ENCODE results near the gene ZNF253. TPM values are rescaled to one million over a fixed set of nuclear protein-coding genes. Genes with fewer than 3 reads are reported as not detected.
A peak's percentile ranks its signal among the peaks of the same experiment; 100 is the strongest.
"Not testable (repeated sequence)": the region's sequence is repeated elsewhere in the genome, so short reads cannot be mapped to it uniquely, and the experiment has no call there.

Gene ZNF253
- polyA plus RNA-seq, 3 donors: 0.45 to 1.5 (median 1.1) TPM

DNA sequence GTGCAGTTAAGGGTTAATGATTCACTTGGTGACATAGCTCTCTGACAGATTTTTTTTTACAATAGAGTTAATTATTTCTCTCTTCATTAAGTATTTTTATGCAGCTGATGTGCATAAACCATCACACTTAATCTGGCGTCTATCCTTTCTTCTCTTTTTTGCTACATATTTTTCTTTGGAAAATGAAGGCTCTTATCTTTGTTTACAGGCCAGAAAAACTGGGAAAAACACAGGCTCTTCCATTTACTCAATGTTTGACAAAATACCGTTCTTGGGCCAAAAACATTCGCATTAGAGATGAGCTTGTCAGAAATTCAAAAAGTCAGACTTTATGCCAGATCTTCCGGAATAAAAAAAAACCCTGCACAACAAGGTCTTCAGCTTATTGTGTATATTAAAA is 12.0 kb downstream of the ZNF253 start:
- no peak overlapping the region for H3K27ac ChIP-seq (ENCODE audit: low read depth in 1 of 2, low read length in 2 of 2)
- intact Hi-C loops (cut with micrococcal nuclease): no loop called here
- peaks cover 13% of the 10 kb centered on the region for H3K79me2 ChIP-seq (ENCODE audit: insufficient read depth, low read length)
- DNase-seq: no peak
- no peaks in the 10 kb centered on the region for H4K20me1 ChIP-seq (ENCODE audit: insufficient read depth, low read length)
- peaks cover 38 to 52% of the 10 kb centered on the region in 2 donors for H3K36me3 Mint-ChIP-seq
- no peak overlapping the region for H2AFZ ChIP-seq (ENCODE audit: insufficient read depth, low read depth, low read length, poor library complexity, severe bottlenecking)
- H3K4me3 Mint-ChIP-seq: no peak overlapping the region
- WGBS (ENCODE audit: insufficient coverage): no CpG with 5 or more reads among the region's 4 CpGs
- TF ChIP-seq, protein P1, sequence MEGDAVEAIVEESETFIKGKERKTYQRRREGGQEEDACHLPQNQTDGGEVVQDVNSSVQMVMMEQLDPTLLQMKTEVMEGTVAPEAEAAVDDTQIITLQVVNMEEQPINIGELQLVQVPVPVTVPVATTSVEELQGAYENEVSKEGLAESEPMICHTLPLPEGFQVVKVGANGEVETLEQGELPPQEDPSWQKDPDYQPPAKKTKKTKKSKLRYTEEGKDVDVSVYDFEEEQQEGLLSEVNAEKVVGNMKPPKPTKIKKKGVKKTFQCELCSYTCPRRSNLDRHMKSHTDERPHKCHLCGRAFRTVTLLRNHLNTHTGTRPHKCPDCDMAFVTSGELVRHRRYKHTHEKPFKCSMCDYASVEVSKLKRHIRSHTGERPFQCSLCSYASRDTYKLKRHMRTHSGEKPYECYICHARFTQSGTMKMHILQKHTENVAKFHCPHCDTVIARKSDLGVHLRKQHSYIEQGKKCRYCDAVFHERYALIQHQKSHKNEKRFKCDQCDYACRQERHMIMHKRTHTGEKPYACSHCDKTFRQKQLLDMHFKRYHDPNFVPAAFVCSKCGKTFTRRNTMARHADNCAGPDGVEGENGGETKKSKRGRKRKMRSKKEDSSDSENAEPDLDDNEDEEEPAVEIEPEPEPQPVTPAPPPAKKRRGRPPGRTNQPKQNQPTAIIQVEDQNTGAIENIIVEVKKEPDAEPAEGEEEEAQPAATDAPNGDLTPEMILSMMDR (IDR thresholded peaks at IDR 0.05): no peak
- H3K4me1 ChIP-seq (ENCODE audit: control insufficient read depth in 1 of 2, insufficient read depth in 2 of 2, low read length in 2 of 2): no peaks in the 10 kb centered on the region
- H3K9me3 Mint-ChIP-seq: peaks cover 21 to 84% (median 75%) of the 10 kb centered on the region in 7 donors
- H3K27me3 Mint-ChIP-seq (ENCODE audit: low read depth in 3 of 3): no peaks in the 10 kb centered on the region
- H3K4me1 Mint-ChIP-seq: no peaks in the 10 kb centered on the region
- H3K27ac Mint-ChIP-seq: no peak overlapping the region
- no peak overlapping the region for H3K4me3 ChIP-seq (replicated peaks in 1 of 3; ENCODE audit: low read depth in 2 of 3, low read length in 3 of 3)
- peaks cover 15 to 79% of the 10 kb centered on the region in 2 donors for H3K36me3 ChIP-seq (replicated peaks in 1 of 2; ENCODE audit: control insufficient read depth in 1 of 2, insufficient read depth in 2 of 2, low read length in 2 of 2)
- H3K27me3 ChIP-seq (ENCODE audit: control insufficient read depth in 2 of 2, insufficient read depth in 2 of 2, low read length in 2 of 2): no peaks in the 10 kb centered on the region
- no peak overlapping the region for H3K4me2 ChIP-seq (replicated peaks; ENCODE audit: extremely low read depth, low read length, poor library complexity, severe bottlenecking)
- H3K9me3 ChIP-seq (replicated peaks in 1 of 2; ENCODE audit: control insufficient read depth in 1 of 2, insufficient read depth in 1 of 2, low read length in 2 of 2): peaks cover 55 to 97% of the 10 kb centered on the region in 2 donors
- no peak overlapping the region for H3K9ac ChIP-seq (ENCODE audit: insufficient read depth, low read length, poor library complexity, severe bottlenecking)

DNA sequence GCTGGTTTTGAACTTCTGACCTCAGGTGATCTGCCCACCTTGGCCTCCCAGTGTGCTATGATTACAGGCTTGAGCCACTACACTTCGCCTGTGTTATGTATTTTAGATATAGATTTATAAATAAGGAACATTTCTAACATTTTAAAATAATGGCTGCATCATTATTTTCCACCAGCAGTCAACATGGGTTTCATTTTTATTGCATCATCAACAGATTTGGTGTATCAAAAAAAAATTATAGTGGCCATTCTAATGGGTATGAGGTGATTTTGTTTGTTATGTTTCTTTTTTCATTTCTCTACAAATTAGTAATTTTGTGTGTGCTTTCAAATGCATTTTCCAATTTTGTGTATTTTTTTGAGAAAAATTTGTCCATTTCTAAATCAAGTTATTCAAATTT is 18.9 kb downstream of the ZNF253 start:
- Mint-ChIP-seq H3K36me3 (peaks cover 43 to 65% of the 10 kb centered on the region in 2 donors), H3K27ac (no peak overlapping the region), H3K27me3 (ENCODE audit: low read depth in 3 of 3) (no peaks in the 10 kb centered on the region), H3K4me3 (no peak overlapping the region), H3K9me3 (peaks cover 19 to 87% (median 72%) of the 10 kb centered on the region in 7 donors), H3K4me1 (no peaks in the 10 kb centered on the region)
- Histone ChIP-seq H3K4me2 (replicated peaks; ENCODE audit: extremely low read depth, low read length, poor library complexity, severe bottlenecking) (no peak overlapping the region), H3K9me3 (replicated peaks in 1 of 2; ENCODE audit: control insufficient read depth in 1 of 2, insufficient read depth in 1 of 2, low read length in 2 of 2) (peaks cover 64 to 87% of the 10 kb centered on the region in 2 donors), H3K27ac (ENCODE audit: low read depth in 1 of 2, low read length in 2 of 2) (no peak overlapping the region), H4K20me1 (ENCODE audit: insufficient read depth, low read length) (no peaks in the 10 kb centered on the region), H3K36me3 (replicated peaks in 1 of 2; ENCODE audit: control insufficient read depth in 1 of 2, insufficient read depth in 2 of 2, low read length in 2 of 2) (peaks cover 17 to 83% of the 10 kb centered on the region in 2 donors), H3K4me3 (replicated peaks in 1 of 3; ENCODE audit: low read depth in 2 of 3, low read length in 3 of 3) (no peak overlapping the region), H3K27me3 (ENCODE audit: control insufficient read depth in 2 of 2, insufficient read depth in 2 of 2, low read length in 2 of 2) (no peaks in the 10 kb centered on the region), H2AFZ (ENCODE audit: insufficient read depth, low read depth, low read length, poor library complexity, severe bottlenecking) (no peak overlapping the region), H3K79me2 (ENCODE audit: insufficient read depth, low read length) (no peaks in the 10 kb centered on the region), H3K4me1 (ENCODE audit: control insufficient read depth in 1 of 2, insufficient read depth in 2 of 2, low read length in 2 of 2) (no peaks in the 10 kb centered on the region), H3K9ac (ENCODE audit: insufficient read depth, low read length, poor library complexity, severe bottlenecking) (no peak overlapping the region)
- WGBS (ENCODE audit: insufficient coverage): no CpG with 5 or more reads among the region's 1 CpG
- TF ChIP-seq, protein P1 (IDR thresholded peaks at IDR 0.05): no peak
- intact Hi-C loops (cut with micrococcal nuclease): no loop called here
- no peak for DNase-seq

DNA sequence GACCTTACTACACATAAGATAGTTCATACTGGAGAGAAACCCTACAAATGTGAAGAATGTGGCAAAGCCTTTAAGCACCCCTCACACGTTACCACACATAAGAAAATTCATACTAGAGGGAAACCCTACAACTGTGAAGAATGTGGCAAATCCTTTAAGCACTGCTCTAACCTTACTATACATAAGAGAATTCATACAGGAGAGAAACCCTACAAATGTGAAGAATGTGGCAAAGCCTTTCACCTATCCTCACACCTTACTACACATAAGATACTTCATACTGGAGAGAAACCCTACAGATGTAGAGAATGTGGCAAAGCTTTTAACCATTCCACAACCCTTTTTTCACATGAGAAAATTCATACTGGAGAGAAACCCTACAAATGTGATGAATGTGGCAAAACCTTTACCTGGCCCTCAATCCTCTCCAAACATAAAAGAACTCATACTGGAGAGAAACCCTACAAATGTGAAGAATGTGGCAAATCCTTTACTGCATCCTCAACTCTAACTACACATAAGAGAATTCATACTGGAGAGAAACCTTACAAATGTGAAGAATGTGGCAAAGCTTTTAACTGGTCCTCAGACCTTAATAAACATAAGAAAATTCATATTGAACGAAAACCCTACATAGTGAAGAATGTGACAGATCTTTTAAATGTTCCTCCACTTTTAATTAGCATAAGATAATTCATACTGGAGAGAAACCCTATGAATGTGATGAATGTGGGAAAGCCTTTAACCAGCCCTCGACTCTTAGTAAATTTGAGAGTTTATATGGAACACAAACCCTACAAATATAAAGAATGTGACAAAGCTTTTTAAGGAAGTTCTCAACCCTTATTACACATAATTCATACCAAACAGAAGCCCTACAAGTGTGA is 26.6 kb downstream of the ZNF253 start:
- not testable (repeated sequence) for H3K4me1 Mint-ChIP-seq; H3K4me2 ChIP-seq (replicated peaks; ENCODE audit: extremely low read depth, low read length, poor library complexity, severe bottlenecking); H3K4me3 Mint-ChIP-seq; H2AFZ ChIP-seq (ENCODE audit: insufficient read depth, low read depth, low read length, poor library complexity, severe bottlenecking); H3K79me2 ChIP-seq (ENCODE audit: insufficient read depth, low read length); H3K27me3 ChIP-seq (ENCODE audit: control insufficient read depth in 2 of 2, insufficient read depth in 2 of 2, low read length in 2 of 2); DNase-seq; H3K27ac ChIP-seq (ENCODE audit: low read depth in 1 of 2, low read length in 2 of 2); H3K4me1 ChIP-seq (ENCODE audit: control insufficient read depth in 1 of 2, insufficient read depth in 2 of 2, low read length in 2 of 2); H3K27ac Mint-ChIP-seq; H3K9ac ChIP-seq (ENCODE audit: insufficient read depth, low read length, poor library complexity, severe bottlenecking); H3K27me3 Mint-ChIP-seq (ENCODE audit: low read depth in 3 of 3); H4K20me1 ChIP-seq (ENCODE audit: insufficient read depth, low read length)
- peaks cover 29 to 42% of the 10 kb centered on the region in 2 donors for H3K36me3 Mint-ChIP-seq
- whole genome bisulfite sequencing (ENCODE audit: insufficient coverage): no CpG with 5 or more reads among the region's 3 CpGs
- peaks cover 28 to 88% (median 83%) of the 10 kb centered on the region in 7 donors for H3K9me3 Mint-ChIP-seq
- Histone ChIP-seq H3K9me3 (replicated peaks in 1 of 2; ENCODE audit: control insufficient read depth in 1 of 2, insufficient read depth in 1 of 2, low read length in 2 of 2) (peaks cover 58 to 95% of the 10 kb centered on the region in 2 donors), H3K4me3 (replicated peaks in 1 of 3; ENCODE audit: low read depth in 2 of 3, low read length in 3 of 3) (peak overlapping the region in 1 of 3 experiments; percentile 38), H3K36me3 (replicated peaks in 1 of 2; ENCODE audit: control insufficient read depth in 1 of 2, insufficient read depth in 2 of 2, low read length in 2 of 2) (peaks cover 11 to 47% of the 10 kb centered on the region in 2 donors)
- intact Hi-C loops (cut with micrococcal nuclease): loop anchor here in 1 of 2 donors (10.0 kb wide), 1 partner anchor 217 kb away; no protein-coding TSS in a partner anchor
